Measurements from ENCODE around the gene TSPAN13. TPM values are rescaled to one million over a fixed set of nuclear protein-coding genes. Genes with fewer than 3 reads are reported as not detected.

Gene TSPAN13
- total and polyA plus RNA-seq, 2 donors (not counting 1 experiment from before 2014, with no cell fraction given): 23.0 to 26.2 TPM

DNA sequence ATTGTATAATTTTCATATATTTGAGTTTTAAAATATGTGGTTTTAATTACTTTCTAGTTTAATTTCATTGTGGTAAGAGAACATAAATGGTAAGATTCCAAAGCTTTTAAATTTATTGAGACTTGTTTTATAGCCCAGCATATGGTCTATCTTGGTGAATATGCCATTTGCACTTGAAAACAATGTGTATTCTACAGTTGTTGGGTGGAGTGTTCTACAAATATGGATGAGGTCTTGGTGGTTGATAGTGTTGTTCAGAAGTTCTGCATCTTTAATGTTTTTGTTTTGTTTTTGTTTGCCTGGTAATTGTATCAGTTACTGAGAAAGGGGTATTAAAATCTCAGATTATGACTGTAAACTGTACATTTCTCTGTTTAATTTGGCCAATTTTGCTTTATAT lies 37.6 kb upstream of the TSPAN13 start:
- POLR2A ChIA-PET: no interaction called here
- H3K27me3 Mint-ChIP-seq: no peaks in the 10 kb centered on the region
- H3K4me3 Mint-ChIP-seq: no peak overlapping the region
- H3K4me2 ChIP-seq (replicated peaks; ENCODE audit: low read depth, low read length, poor library complexity, severe bottlenecking): no peak overlapping the region
- no peak overlapping the region for H3K27ac Mint-ChIP-seq
- no peaks in the 10 kb centered on the region for H4K20me1 ChIP-seq (ENCODE audit: control insufficient read depth, insufficient read depth, low read length, poor library complexity, severe bottlenecking)
- no peak for ATAC-seq (ENCODE audit: low read depth)
- no peaks in the 10 kb centered on the region for H3K79me2 ChIP-seq (ENCODE audit: control insufficient read depth, insufficient read depth, low read length)
- no peak overlapping the region for H2AFZ ChIP-seq (ENCODE audit: insufficient read depth, low read depth, low read length, poor library complexity, severe bottlenecking)
- CTCF ChIA-PET: no interaction called here
- no peak overlapping the region for H3K9ac ChIP-seq (ENCODE audit: low read length)
- H3K9me3 ChIP-seq (ENCODE audit: control extremely low read depth in 1 of 3, control insufficient read depth in 2 of 3, insufficient read depth in 1 of 3, low read length in 2 of 3): no peaks in the 10 kb centered on the region
- peaks cover 5% of the 10 kb centered on the region for H3K4me1 Mint-ChIP-seq
- no peak overlapping the region for H3K27ac ChIP-seq (ENCODE audit: low read length in 2 of 2)
- no peak for DNase-seq
- H3K4me3 ChIP-seq (ENCODE audit: control extremely low read depth in 1 of 5, extremely low read depth in 1 of 5, insufficient read depth in 1 of 5, low read depth in 2 of 5, low read length in 4 of 5): no peak overlapping the region
- H3K4me1 ChIP-seq (ENCODE audit: control insufficient read depth in 2 of 2, insufficient read depth in 2 of 2, low read length in 2 of 2): no peaks in the 10 kb centered on the region
- no peaks in the 10 kb centered on the region for H3K9me3 Mint-ChIP-seq (ENCODE audit: insufficient read depth)
- intact Hi-C loops (cut with micrococcal nuclease): no loop called here
- no peaks in the 10 kb centered on the region for H3K27me3 ChIP-seq (replicated peaks in 1 of 4; ENCODE audit: control extremely low read depth in 1 of 4, control insufficient read depth in 3 of 4, insufficient read depth in 4 of 4, low read length in 3 of 4)
- TF ChIP-seq EZH2 (IDR thresholded peaks at IDR 0.05; ENCODE audit: borderline replicate concordance, insufficient read depth, low read depth, low read length, poor library complexity, severe bottlenecking): no peak
- no peak for TF ChIP-seq CTCF (IDR thresholded peaks at IDR 0.05)
- no peaks in the 10 kb centered on the region for H3K36me3 ChIP-seq (replicated peaks in 1 of 2; ENCODE audit: control extremely low read depth in 1 of 2, control insufficient read depth in 1 of 2, extremely low read depth in 1 of 2, insufficient read depth in 2 of 2, low read length in 1 of 2)

DNA sequence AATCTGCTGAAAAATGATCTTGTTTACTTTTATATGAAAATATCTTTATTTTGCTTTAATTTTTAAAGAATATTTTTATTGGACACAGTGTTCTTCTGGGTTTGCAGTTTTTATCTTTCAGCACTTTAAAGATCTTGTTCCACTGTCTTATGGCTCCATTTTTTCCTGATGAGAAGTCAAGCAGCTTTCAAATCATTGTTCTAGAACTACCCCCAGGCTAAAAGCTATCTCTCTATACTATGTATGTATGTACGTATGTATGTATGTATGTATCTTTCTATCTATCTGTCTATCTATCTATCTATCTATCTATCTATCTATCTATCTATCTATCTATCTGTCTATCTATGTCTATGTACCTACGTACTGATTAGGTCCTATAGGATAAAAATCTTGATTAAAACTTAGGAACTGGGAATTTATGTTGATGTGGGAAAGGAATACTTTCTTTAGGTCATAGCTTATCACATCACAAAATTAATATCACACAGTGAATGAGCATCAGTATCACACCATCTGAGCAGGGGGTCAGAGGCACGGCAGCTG lies 35.4 kb upstream of the TSPAN13 start:
- Mint-ChIP-seq H3K27ac (no peak overlapping the region), H3K9me3 (ENCODE audit: insufficient read depth) (no peaks in the 10 kb centered on the region), H3K4me1 (no peaks in the 10 kb centered on the region), H3K4me3 (no peak overlapping the region), H3K27me3 (no peaks in the 10 kb centered on the region)
- Histone ChIP-seq H3K79me2 (ENCODE audit: control insufficient read depth, insufficient read depth, low read length) (no peaks in the 10 kb centered on the region), H3K9ac (ENCODE audit: low read length) (no peak overlapping the region), H4K20me1 (ENCODE audit: control insufficient read depth, insufficient read depth, low read length, poor library complexity, severe bottlenecking) (no peaks in the 10 kb centered on the region), H3K9me3 (ENCODE audit: control extremely low read depth in 1 of 3, control insufficient read depth in 2 of 3, insufficient read depth in 1 of 3, low read length in 2 of 3) (no peaks in the 10 kb centered on the region), H3K27ac (ENCODE audit: low read length in 2 of 2) (no peak overlapping the region), H3K4me1 (ENCODE audit: control insufficient read depth in 2 of 2, insufficient read depth in 2 of 2, low read length in 2 of 2) (no peaks in the 10 kb centered on the region), H3K36me3 (replicated peaks in 1 of 2; ENCODE audit: control extremely low read depth in 1 of 2, control insufficient read depth in 1 of 2, extremely low read depth in 1 of 2, insufficient read depth in 2 of 2, low read length in 1 of 2) (no peaks in the 10 kb centered on the region), H3K4me2 (replicated peaks; ENCODE audit: low read depth, low read length, poor library complexity, severe bottlenecking) (no peak overlapping the region), H2AFZ (ENCODE audit: insufficient read depth, low read depth, low read length, poor library complexity, severe bottlenecking) (no peak overlapping the region), H3K4me3 (ENCODE audit: control extremely low read depth in 1 of 5, extremely low read depth in 1 of 5, insufficient read depth in 1 of 5, low read depth in 2 of 5, low read length in 4 of 5) (no peak overlapping the region), H3K27me3 (replicated peaks in 1 of 4; ENCODE audit: control extremely low read depth in 1 of 4, control insufficient read depth in 3 of 4, insufficient read depth in 4 of 4, low read length in 3 of 4) (no peaks in the 10 kb centered on the region)
- POLR2A ChIA-PET: no interaction called here
- no peak for DNase-seq
- intact Hi-C loops (cut with micrococcal nuclease): no loop called here
- CTCF ChIA-PET: no interaction called here
- no CpG with 5 or more reads among the region's 3 CpGs for WGBS (ENCODE audit: insufficient coverage)
- TF ChIP-seq EZH2 (IDR thresholded peaks at IDR 0.05; ENCODE audit: borderline replicate concordance, insufficient read depth, low read depth, low read length, poor library complexity, severe bottlenecking) (no peak), CTCF (IDR thresholded peaks at IDR 0.05) (no peak)
- ATAC-seq (ENCODE audit: low read depth): no peak

Measured in B cell (primary cell).